Neuronal stem cell (in vitro differentiated cells): ENCODE results near the gene ADARB1.

Experiments used
- DNase-seq: peaks from one replicate; pipeline ENCODE4 v3.0.0-alpha.2; 2013; ENCODE audit warnings: low spot score
- H2AFZ ChIP-seq: one replicate; pipeline ENCODE4 v1.6.1; 2013; ENCODE audit warnings: mild to moderate bottlenecking, low read length, inconsistent platforms
- H2AK5ac ChIP-seq: 2 replicates; pipeline ENCODE4 v1.6.1; 2013; ENCODE audit warnings: low read depth, mild to moderate bottlenecking, inconsistent platforms, low read length, moderate library complexity, mixed read lengths
- H2BK120ac ChIP-seq: 2 replicates; pipeline ENCODE4 v1.6.1; 2013; ENCODE audit warnings: low read depth, mild to moderate bottlenecking, inconsistent platforms, low read length, moderate library complexity, mixed read lengths
- H2BK12ac ChIP-seq: one replicate; pipeline ENCODE4 v1.6.1; 2013; ENCODE audit warnings: low read length, inconsistent platforms
- H2BK15ac ChIP-seq: 2 replicates; pipeline ENCODE4 v1.6.1; 2013; ENCODE audit warnings: mild to moderate bottlenecking, low read length, inconsistent platforms, mixed read lengths
- H2BK5ac ChIP-seq: one replicate; pipeline ENCODE4 v1.6.1; 2013; ENCODE audit warnings: inconsistent platforms, mild to moderate bottlenecking, low read length, moderate library complexity
- H3K14ac ChIP-seq: one replicate; pipeline ENCODE4 v1.6.1; 2013; ENCODE audit warnings: low read length, inconsistent platforms
- H3K18ac ChIP-seq: 2 replicates; pipeline ENCODE4 v1.6.1; 2013; ENCODE audit warnings: low read length, inconsistent platforms
- H3K23ac ChIP-seq: 2 replicates; pipeline ENCODE4 v1.6.1; 2013; ENCODE audit warnings: low read depth, mild to moderate bottlenecking, mixed read lengths, low read length, inconsistent platforms; ENCODE audit not compliant: poor library complexity
- H3K27ac ChIP-seq: replicated peaks from 3 replicates; pipeline ENCODE4 v1.5.1; 2013; ENCODE audit warnings: low read length, inconsistent platforms
- H3K27me3 ChIP-seq, 3 experiments: 2 replicates each; pipeline ENCODE4 v1.6.1; 2013; ENCODE audit warnings: low read length in 3 of 3, mild to moderate bottlenecking in 2 of 3, inconsistent platforms in 1 of 3, low read depth in 1 of 3, mixed read lengths in 1 of 3, moderate library complexity in 1 of 3; ENCODE audit not compliant: control insufficient read depth in 3 of 3, insufficient read depth in 3 of 3
- H3K36me3 ChIP-seq, 2 donors: replicated peaks in 1 of 2; 2 replicates each; pipeline ENCODE4 v1.6.1; 2013; ENCODE audit warnings: low read length in 2 of 2; ENCODE audit not compliant: control insufficient read depth in 2 of 2, insufficient read depth in 2 of 2
- H3K4ac ChIP-seq: 2 replicates; pipeline ENCODE4 v1.6.1; 2013; ENCODE audit warnings: inconsistent platforms, mild to moderate bottlenecking, low read length, moderate library complexity
- H3K4me1 ChIP-seq, 2 donors: 1 replicate in 1 of 2; 2 replicates in 1 of 2; pipeline ENCODE4 v1.6.1; 2013; ENCODE audit warnings: low read length in 2 of 2, low read depth in 1 of 2; ENCODE audit not compliant: control insufficient read depth in 2 of 2, insufficient read depth in 1 of 2
- H3K4me2 ChIP-seq: one replicate; pipeline ENCODE4 v1.6.1; 2013; ENCODE audit warnings: mild to moderate bottlenecking, low read length, inconsistent platforms; ENCODE audit not compliant: insufficient read depth, poor library complexity, severe bottlenecking
- H3K4me3 ChIP-seq, 2 donors: 2 replicates each; pipeline ENCODE4 v1.5.1; 2013; ENCODE audit warnings: low read length in 2 of 2, mild to moderate bottlenecking in 2 of 2, inconsistent platforms in 1 of 2, moderate library complexity in 1 of 2
- H3K79me1 ChIP-seq: one replicate; pipeline ENCODE4 v1.6.1; 2013; ENCODE audit warnings: low read depth, mild to moderate bottlenecking, inconsistent platforms, low read length, moderate library complexity
- H3K9ac ChIP-seq: one replicate; pipeline ENCODE4 v1.6.1; 2013; ENCODE audit warnings: mild to moderate bottlenecking, low read depth, low read length, inconsistent platforms; ENCODE audit not compliant: poor library complexity
- H3K9me3 ChIP-seq, 2 donors: replicated peaks in 1 of 2; 2 replicates each; pipeline versions ENCODE3 to v1.6.1; 2013; ENCODE audit warnings: low read length in 2 of 2, mild to moderate bottlenecking in 2 of 2, inconsistent platforms in 1 of 2, low read depth in 1 of 2, mixed read lengths in 1 of 2, moderate library complexity in 1 of 2; ENCODE audit not compliant: control insufficient read depth in 2 of 2, insufficient read depth in 1 of 2
- H4K8ac ChIP-seq: one replicate; pipeline ENCODE4 v1.6.1; 2013; ENCODE audit warnings: low read depth, mild to moderate bottlenecking, inconsistent platforms, low read length, moderate library complexity
- H4K91ac ChIP-seq: one replicate; pipeline ENCODE4 v1.6.1; 2013; ENCODE audit warnings: low read length, low read depth, mild to moderate bottlenecking, inconsistent platforms; ENCODE audit not compliant: poor library complexity
- WGBS, 2 donors: extraction: QIAGEN DNeasy Blood & Tissue Kit; methylation state at CpG; one replicate each; pipeline ENCODE4 v1.1.7; 2013; ENCODE audit warnings: missing lambda C conversion rate in 2 of 2, mixed read lengths in 1 of 2; ENCODE audit not compliant: insufficient read length in 2 of 2, insufficient replicate concordance in 1 of 2; ENCODE audit errors: extremely low coverage in 2 of 2; 5-methylcytosine and 5-hydroxymethylcytosine counted together

The ADARB1 gene

DNA sequence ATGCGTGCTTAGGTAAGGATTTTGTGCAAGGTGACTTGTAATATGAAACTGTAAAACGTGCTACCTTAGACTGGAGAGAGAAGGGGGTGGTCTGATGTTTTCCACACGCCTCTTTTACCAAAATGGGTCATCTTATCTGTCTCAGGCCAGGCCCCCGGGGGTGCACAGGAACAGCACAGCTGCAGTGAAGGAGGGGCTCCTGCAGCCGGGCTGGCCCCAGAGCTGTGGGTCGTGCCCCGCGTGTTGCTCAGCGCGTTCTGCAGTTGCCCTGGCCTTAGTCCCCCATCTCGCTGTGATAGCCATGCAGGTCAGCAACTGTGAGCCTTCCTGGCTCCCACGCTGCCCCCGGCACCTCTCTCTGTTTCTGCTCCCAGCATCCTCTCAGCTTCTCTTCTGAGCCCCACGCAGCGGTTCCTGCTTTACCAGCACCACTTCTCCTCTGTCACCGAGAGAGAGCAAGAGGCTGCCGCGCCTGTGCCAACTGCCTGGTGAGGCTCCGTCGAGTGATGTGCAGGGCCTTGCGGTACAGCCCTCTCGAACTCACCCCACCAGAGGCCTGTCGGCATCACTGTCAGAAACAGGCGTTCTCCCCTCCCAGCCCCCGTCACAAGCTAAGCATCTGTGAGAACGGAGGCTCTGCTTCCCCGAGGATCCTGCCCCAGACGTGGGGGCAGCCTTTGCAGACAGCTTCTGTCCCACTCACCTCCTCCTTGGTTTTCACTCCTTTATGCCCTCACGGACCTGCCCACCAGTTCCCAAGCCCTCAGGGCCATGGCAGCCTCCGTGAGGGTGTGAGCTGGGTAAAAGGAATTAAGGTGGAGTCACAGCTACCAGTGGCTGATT is 73.3 kb downstream of the ADARB1 start:
- Histone ChIP-seq H3K4me2 (no peak overlapping the region), H3K9ac (peak overlapping the region; percentile 72), H3K14ac (peak overlapping the region; percentile 25), H2BK120ac (no peak overlapping the region), H3K23ac (peak overlapping the region; percentile 57), H3K4me3 (no peak overlapping the region), H3K27ac (no peak overlapping the region), H4K8ac (no peak overlapping the region), H3K4ac (no peak overlapping the region), H3K27me3 (no peaks in the 10 kb centered on the region), H2BK5ac (no peak overlapping the region), H3K18ac (peak overlapping the region; percentile 59), H2AK5ac (peak overlapping the region; percentile 52), H2AFZ (no peak overlapping the region), H3K36me3 (no peaks in the 10 kb centered on the region), H4K91ac (no peak overlapping the region), H2BK12ac (no peak overlapping the region), H3K79me1 (no peaks in the 10 kb centered on the region), H3K4me1 (peaks cover 18 to 19% of the 10 kb centered on the region in 2 donors), H2BK15ac (no peak overlapping the region), H3K9me3 (no peaks in the 10 kb centered on the region)
- no CpG with 5 or more reads among the region's 30 CpGs for WGBS, 2 donors
- no peak for DNase-seq

DNA sequence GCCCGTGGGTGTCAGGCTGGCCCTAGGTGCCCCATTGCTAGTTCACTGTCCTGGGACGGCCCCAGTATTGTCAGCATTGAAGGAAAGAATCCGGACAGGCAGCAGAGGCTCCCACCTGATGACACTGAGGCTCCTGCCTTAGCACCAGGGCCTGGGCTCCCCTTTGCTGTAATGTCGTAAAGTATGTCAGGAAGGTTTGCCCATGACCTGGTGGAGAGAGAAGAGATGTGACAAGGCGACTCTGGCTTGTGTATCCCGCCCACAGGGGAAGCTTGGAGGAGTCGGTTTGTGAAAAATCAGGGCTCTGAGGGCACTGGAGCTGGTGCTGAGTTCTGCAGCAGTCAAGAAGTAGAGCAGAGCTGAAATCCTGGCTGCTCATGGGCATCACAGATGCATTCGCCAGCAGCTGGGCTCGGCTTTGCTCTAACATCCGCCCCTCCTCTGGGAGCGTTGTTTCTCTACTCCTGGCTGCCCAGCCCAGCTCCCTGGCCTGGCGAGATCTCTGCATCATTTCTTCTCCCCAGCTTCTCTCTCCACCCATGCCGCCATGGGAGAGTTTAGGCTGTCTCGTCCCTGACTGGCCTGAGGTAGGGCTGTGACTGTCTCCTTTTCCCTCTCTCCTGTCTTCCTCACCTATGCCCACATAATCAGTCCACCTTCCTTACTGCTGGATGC is 74.1 kb downstream of the ADARB1 start:
- no peak overlapping the region for H3K27ac ChIP-seq
- H2BK15ac ChIP-seq = no peak overlapping the region
- no peaks in the 10 kb centered on the region for H3K27me3 ChIP-seq
- no peak overlapping the region for H3K23ac ChIP-seq
- H3K79me1 ChIP-seq = no peaks in the 10 kb centered on the region
- H2BK5ac ChIP-seq = peak overlapping the region; percentile 16
- H4K8ac ChIP-seq = no peak overlapping the region
- no CpG with 5 or more reads among the region's 14 CpGs for WGBS, 2 donors
- peak overlapping the region; percentile 14 for H4K91ac ChIP-seq
- H3K4me2 ChIP-seq = no peak overlapping the region
- H2BK120ac ChIP-seq = no peak overlapping the region
- peaks cover 18 to 21% of the 10 kb centered on the region in 2 donors for H3K4me1 ChIP-seq
- no peak overlapping the region for H2BK12ac ChIP-seq
- no peak for DNase-seq
- H3K36me3 ChIP-seq = no peaks in the 10 kb centered on the region
- peak overlapping the region; percentile 27 for H2AK5ac ChIP-seq
- no peak overlapping the region for H3K4me3 ChIP-seq
- H3K4ac ChIP-seq = no peak overlapping the region
- H3K14ac ChIP-seq = peak overlapping the region; percentile 25
- no peak overlapping the region for H2AFZ ChIP-seq
- no peak overlapping the region for H3K18ac ChIP-seq
- H3K9ac ChIP-seq = no peak overlapping the region
- no peaks in the 10 kb centered on the region for H3K9me3 ChIP-seq

DNA sequence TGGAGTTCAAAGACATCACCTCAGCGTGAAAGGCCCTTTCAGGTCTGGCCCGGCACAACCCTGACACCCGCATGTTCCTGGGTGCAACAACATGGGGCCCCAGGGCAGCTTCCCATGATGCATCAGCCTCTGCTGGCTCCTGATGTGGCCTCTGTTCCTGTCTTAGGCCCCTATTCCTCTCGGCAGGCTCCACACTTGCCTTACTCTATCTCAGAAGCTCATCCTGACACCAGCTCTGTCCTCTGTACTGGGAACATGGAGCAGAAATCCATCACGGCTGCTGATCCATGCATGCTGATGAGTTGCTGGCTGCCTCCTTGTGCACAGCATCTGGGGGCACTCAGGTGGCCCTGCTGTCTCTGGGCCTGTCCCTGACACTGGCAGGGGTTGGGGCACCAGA is 74.6 kb downstream of the ADARB1 start:
- Histone ChIP-seq H3K79me1 (no peaks in the 10 kb centered on the region), H2BK5ac (peak overlapping the region; percentile 16), H3K9ac (no peak overlapping the region), H3K4ac (no peak overlapping the region), H2AFZ (no peak overlapping the region), H3K4me2 (no peak overlapping the region), H3K36me3 (no peaks in the 10 kb centered on the region), H3K27ac (no peak overlapping the region), H3K4me1 (peaks cover 21 to 26% of the 10 kb centered on the region in 2 donors), H3K23ac (no peak overlapping the region), H2AK5ac (no peak overlapping the region), H4K91ac (peak overlapping the region; percentile 14), H3K27me3 (no peaks in the 10 kb centered on the region), H2BK120ac (no peak overlapping the region), H3K4me3 (no peak overlapping the region), H2BK15ac (no peak overlapping the region), H3K18ac (no peak overlapping the region), H2BK12ac (no peak overlapping the region), H4K8ac (no peak overlapping the region), H3K9me3 (no peaks in the 10 kb centered on the region), H3K14ac (no peak overlapping the region)
- WGBS, 2 donors = no CpG with 5 or more reads among the region's 5 CpGs
- no peak for DNase-seq

DNA sequence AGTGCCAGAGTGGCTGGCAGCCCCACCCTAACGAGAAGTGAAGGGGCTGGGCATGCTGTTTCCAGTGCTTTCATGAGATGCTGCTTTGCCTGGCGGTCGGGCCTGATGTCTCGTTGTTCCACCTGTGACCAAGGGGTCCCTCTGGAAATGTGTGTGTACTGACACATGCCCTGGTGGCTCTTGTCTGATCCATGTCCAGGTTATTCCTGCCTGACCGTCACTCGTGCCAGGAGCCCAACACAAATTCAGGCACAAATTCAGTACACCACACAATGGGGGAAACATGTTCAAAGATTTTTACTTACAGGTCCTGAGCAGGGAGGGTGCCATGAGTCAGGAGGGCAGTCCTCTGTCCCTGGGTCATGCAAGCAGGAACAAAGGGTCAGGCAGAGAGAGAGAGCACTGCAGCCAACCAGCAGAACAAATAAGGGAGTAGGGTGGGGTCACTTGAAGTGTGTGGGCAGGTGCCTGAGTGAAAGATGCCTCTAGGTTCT is 76.3 kb downstream of the ADARB1 start:
- Histone ChIP-seq H3K18ac (peak overlapping the region; percentile 46), H3K27me3 (no peaks in the 10 kb centered on the region), H2AK5ac (peak overlapping the region; percentile 2), H2BK15ac (no peak overlapping the region), H3K9me3 (no peaks in the 10 kb centered on the region), H2BK120ac (no peak overlapping the region), H4K91ac (no peak overlapping the region), H2BK5ac (no peak overlapping the region), H4K8ac (no peak overlapping the region), H3K4me1 (peaks cover 21 to 38% of the 10 kb centered on the region in 2 donors), H2BK12ac (no peak overlapping the region), H3K9ac (no peak overlapping the region), H3K4ac (no peak overlapping the region), H3K36me3 (no peaks in the 10 kb centered on the region), H3K14ac (no peak overlapping the region), H3K79me1 (no peaks in the 10 kb centered on the region), H3K4me2 (no peak overlapping the region), H3K23ac (no peak overlapping the region), H3K4me3 (no peak overlapping the region), H2AFZ (no peak overlapping the region), H3K27ac (no peak overlapping the region)
- DNase-seq = no peak
- no CpG with 5 or more reads among the region's 6 CpGs for WGBS, 2 donors
